Thoracic aorta (tissue), 2 donors: Measurements from ENCODE around the gene DIP2B. TPM values are rescaled to one million over a fixed set of nuclear protein-coding genes. Genes with fewer than 3 reads are reported as not detected.
A peak's percentile ranks its signal among the peaks of the same experiment; 100 is the strongest.

Experiments
- ATAC-seq: fragments of 150-250 bp; one replicate; pipeline ENCODE4 v1.8.0; 2017; ENCODE audit warnings: low read depth; ENCODE audit not compliant: insufficient number of reproducible peaks, low FRiP score
- DNase-seq: peaks from one replicate; pipeline ENCODE4 v3.0.0-alpha.2; 2020; ENCODE audit warnings: low spot score
- H3K27ac ChIP-seq, 2 donors: fragments of 200-600 bp; sonication (generic); 1 replicate in 1 of 2; 2 replicates in 1 of 2; pipeline ENCODE4 v1.5.1; 2016; ENCODE audit warnings: mild to moderate bottlenecking in 2 of 2, moderate library complexity in 2 of 2
- H3K27me3 ChIP-seq: fragments of 200-600 bp; sonication (generic); replicated peaks from 2 replicates; pipeline ENCODE4 v1.6.0; 2016; ENCODE audit warnings: mild to moderate bottlenecking; ENCODE audit not compliant: insufficient read depth
- H3K36me3 ChIP-seq: fragments of 200-600 bp; sonication (generic); one replicate; pipeline ENCODE4 v1.5.1; 2016
- H3K4me1 ChIP-seq, 2 donors: fragments of 200-600 bp; sonication (generic); 1 replicate in 1 of 2; 2 replicates in 1 of 2; pipeline versions ENCODE4 v1.5.1 to v1.6.0; 2016; ENCODE audit warnings: low read depth in 2 of 2, mild to moderate bottlenecking in 1 of 2; ENCODE audit not compliant: control insufficient read depth in 1 of 2
- H3K4me3 ChIP-seq: fragments of 200-600 bp; sonication (generic); 2 replicates; pipeline ENCODE4 v1.5.1; 2016; ENCODE audit warnings: mild to moderate bottlenecking
- H3K9me3 ChIP-seq: fragments of 200-600 bp; sonication (generic); 2 replicates; pipeline ENCODE4 v1.5.1; 2016
- CTCF ChIP-seq: fragments of 200-600 bp; sonication (generic); IDR thresholded peaks from one replicate; pipeline ENCODE4 v1.5.1; 2019; ENCODE audit warnings: antibody characterized with exemption
- total RNA-seq, 2 donors: library from RNA; depleted of rRNA; stranded (reverse); fragments of >200 nt; gene quantifications; one replicate each; pipeline versions ENCODE4 v1.1.0 to v1.2.3, GENCODE V29; 2016

DIP2B gene
- total RNA-seq, 2 donors from 2014 or later: 22.3 to 22.9 TPM

GRCh38 chr12:50749459-50749882 lies 244.7 kb downstream of the DIP2B start:
- ATAC-seq: no peak

DNA sequence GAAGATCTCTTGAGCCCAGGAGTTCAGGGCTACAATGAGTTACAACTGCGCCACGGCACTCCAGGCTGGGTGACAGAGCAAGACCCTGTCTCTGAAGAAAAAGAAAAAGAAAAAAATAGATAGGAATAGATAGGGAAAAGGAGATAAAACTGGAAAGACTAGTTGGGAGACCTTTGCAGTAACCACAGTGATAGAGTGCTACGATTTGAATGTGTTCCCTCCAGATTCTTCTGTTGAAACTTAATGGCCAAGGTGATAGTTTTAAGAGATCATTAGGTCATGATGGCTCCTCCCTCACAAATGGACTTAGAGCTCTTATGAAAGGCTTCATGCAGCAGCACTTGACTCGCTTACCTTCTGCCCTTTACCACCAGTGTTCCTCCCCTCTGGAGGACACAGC lies 245.6 kb downstream of the DIP2B start:
- Histone ChIP-seq H3K27me3 (no peaks in the 10 kb centered on the region), H3K9me3 (no peaks in the 10 kb centered on the region), H3K27ac (no peak overlapping the region), H3K4me3 (no peak overlapping the region), H3K36me3 (peaks cover 8% of the 10 kb centered on the region), H3K4me1 (no peaks in the 10 kb centered on the region)
- DNase-seq: no peak
- TF ChIP-seq CTCF: no peak
- no peak for ATAC-seq

More at GRCh38 chr12:50749459-50749882, 244.7 kb downstream of the DIP2B start:
- Histone ChIP-seq H3K4me3 (no peak overlapping the region), H3K36me3 (peaks cover 17% of the 10 kb centered on the region), H3K4me1 (no peaks in the 10 kb centered on the region), H3K9me3 (no peaks in the 10 kb centered on the region), H3K27me3 (no peaks in the 10 kb centered on the region), H3K27ac (no peak overlapping the region)
- DNase-seq: no peak
- TF ChIP-seq CTCF: no peak

- H3K27ac ChIP-seq: no peak overlapping the region
- ATAC-seq (no peak), DNase-seq (no peak)
- H3K9me3 ChIP-seq: no peaks in the 10 kb centered on the region
- H3K27me3 ChIP-seq: no peaks in the 10 kb centered on the region
- H3K4me3 ChIP-seq: no peak overlapping the region
- TF ChIP-seq CTCF: no peak
- no peaks in the 10 kb centered on the region for H3K36me3 ChIP-seq
- H3K4me1 ChIP-seq: no peaks in the 10 kb centered on the region
Observed at GRCh38 chr12:50751948-50752721, 247.3 kb downstream of the DIP2B start.

DNA sequence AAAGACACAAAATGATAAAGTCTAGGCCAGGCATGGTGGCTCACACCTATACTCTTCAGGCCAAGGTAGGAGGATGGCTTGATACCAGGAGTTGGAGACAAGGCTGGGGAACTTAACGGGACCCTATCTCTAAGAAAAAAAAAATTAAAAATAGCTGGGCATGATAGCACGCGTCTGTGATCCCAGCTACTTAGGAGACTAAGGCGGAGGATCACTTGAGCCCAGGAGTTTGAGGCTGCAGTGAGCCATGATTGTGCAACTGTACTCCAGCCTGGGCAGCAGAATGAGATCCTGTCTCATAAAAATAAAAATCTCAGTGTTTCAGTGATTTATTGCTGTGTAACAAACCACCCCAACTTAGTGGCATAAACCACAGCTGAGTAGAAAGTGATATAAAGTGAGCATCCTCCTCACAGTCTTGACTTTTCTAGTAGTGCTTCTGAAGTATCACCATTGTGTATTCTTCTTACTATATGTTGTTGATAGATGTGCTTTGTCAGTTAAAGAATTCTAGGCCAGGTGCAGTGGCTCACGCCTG lies 248.5 kb downstream of the DIP2B start:
- no peaks in the 10 kb centered on the region for H3K27me3 ChIP-seq
- no peak overlapping the region for H3K27ac ChIP-seq
- H3K36me3 ChIP-seq: no peaks in the 10 kb centered on the region
- ATAC-seq (no peak), DNase-seq (no peak)
- TF ChIP-seq CTCF: no peak
- H3K9me3 ChIP-seq: no peaks in the 10 kb centered on the region
- no peak overlapping the region for H3K4me3 ChIP-seq
- no peaks in the 10 kb centered on the region for H3K4me1 ChIP-seq

GRCh38 chr12:50763639-50764285 lies 259.0 kb downstream of the DIP2B start, which contains the start of gene ATF1:
Gene ATF1, plus strand, starts transcription at chr12:50764101. Its CDS starts 16,045 bp downstream, at chr12:50780146.
- Histone ChIP-seq H3K4me1 (peaks cover 17 to 31% of the 10 kb centered on the region in 2 donors), H3K36me3 (no peaks in the 10 kb centered on the region), H3K4me3 (peak within 1 kb of the TSS; percentile 87), H3K27me3 (no peaks in the 10 kb centered on the region), H3K9me3 (no peaks in the 10 kb centered on the region), H3K27ac (peak within 1 kb of the TSS; percentile 95 to 96)
- ATAC-seq (peak; percentile 90), DNase-seq (peak; percentile 43)
- no peak for TF ChIP-seq CTCF
